GM12878 (cell line): Measurements from ENCODE around the gene GGA2. TPM values are rescaled to one million over a fixed set of nuclear protein-coding genes. Genes with fewer than 3 reads are reported as not detected.

Source experiments
- ATAC-seq: fragments of 200-7000 bp; cut with Tn5 transposase; 3 replicates; pipeline ENCODE4 v1.9.1; 2020; ENCODE audit warnings: mild to moderate bottlenecking, moderate library complexity
- BruUV-seq: library from RNA; stranded (reverse); fragments of 400-500 nt; replicated peaks from 2 replicates; lab custom pipeline; 2021; lab: Mats Ljungman, UMichigan
- CTCF ChIA-PET: fragments of 300-600 bp; sonication (Branson Sonifier 250); formaldehyde crosslinking; extraction: SDS; loops from one replicate; lab custom pipeline; 2021; ENCODE audit warnings: inconsistent platforms; lab: Yijun Ruan, JAX
- POLR2A ChIA-PET: fragments of 350-600 bp; formaldehyde crosslinking; extraction: SDS; loops from one replicate; lab custom pipeline; 2021; ENCODE audit warnings: inconsistent platforms; lab: Charles Lee
- RAD21 ChIA-PET: fragments of 300-600 bp; sonication (Branson Sonifier 250); formaldehyde crosslinking; loops from one replicate; lab custom pipeline; 2023; ENCODE audit warnings: antibody characterized with exemption; ENCODE audit not compliant: unreplicated experiment; lab: Charles Lee
- SMC1A ChIA-PET: fragments of 300-600 bp; sonication (Branson Sonifier 250); formaldehyde crosslinking; loops from one replicate; lab custom pipeline; 2023; ENCODE audit not compliant: unreplicated experiment, uncharacterized antibody; lab: Charles Lee
- DNase-seq: peaks from one replicate; pipeline ENCODE4 v3.0.0-alpha.2; 2011; ENCODE audit warnings: low read depth, low spot score
- FAIRE-seq: peaks from 3 replicates; lab custom pipeline; 2011; peaks lifted over from hg19 to GRCh38; lab: Jason Lieb, UNC
- H2AFZ ChIP-seq: 2 replicates; pipeline ENCODE4 v1.6.0; 2011; ENCODE audit warnings: low read depth, low read length, control low read depth; ENCODE audit not compliant: control insufficient read depth
- H3K27ac ChIP-seq: 2 replicates; pipeline ENCODE4 v1.5.1; 2011; ENCODE audit warnings: control low read depth; ENCODE audit not compliant: control insufficient read depth, insufficient read depth
- H3K27me3 ChIP-seq, 2 experiments: replicated peaks in 1 of 2; 2 replicates each; pipeline versions ENCODE4 v1.6.0 to v1.6.1; 2011; ENCODE audit warnings: low read length in 1 of 2; ENCODE audit not compliant: control insufficient read depth in 2 of 2, insufficient read depth in 2 of 2
- H3K36me3 ChIP-seq, 2 experiments: 2 replicates each; pipeline ENCODE4 v1.5.1; 2011; ENCODE audit warnings: low read length in 1 of 2; ENCODE audit not compliant: control insufficient read depth in 2 of 2, insufficient read depth in 2 of 2
- H3K4me1 ChIP-seq: 2 replicates; pipeline ENCODE4 v1.6.1; 2011; ENCODE audit warnings: mild to moderate bottlenecking, low read length, moderate library complexity, mixed read lengths; ENCODE audit not compliant: control insufficient read depth, insufficient read depth
- H3K4me2 ChIP-seq: 2 replicates; pipeline ENCODE4 v1.6.0; 2011; ENCODE audit warnings: control low read depth; ENCODE audit not compliant: control insufficient read depth, insufficient read depth
- H3K4me3 ChIP-seq: fragments of 200-600 bp; sonication (generic); 2 replicates; pipeline ENCODE4 v1.5.1; 2016
- H3K79me2 ChIP-seq: 2 replicates; pipeline ENCODE4 v1.6.0; 2011; ENCODE audit warnings: low read length; ENCODE audit not compliant: control insufficient read depth, insufficient read depth
- H3K9ac ChIP-seq: 2 replicates; pipeline ENCODE4 v1.8.0; 2011; ENCODE audit warnings: low read length, control low read depth, mixed read lengths; ENCODE audit not compliant: control insufficient read depth, insufficient read depth
- H3K9me3 ChIP-seq: replicated peaks from 3 replicates; pipeline ENCODE4 v1.5.1; 2011; ENCODE audit warnings: mild to moderate bottlenecking, low read length; ENCODE audit not compliant: control insufficient read depth, insufficient read depth
- H4K20me1 ChIP-seq: 2 replicates; pipeline ENCODE4 v1.6.0; 2011; ENCODE audit not compliant: control insufficient read depth, insufficient read depth
- BCL11A ChIP-seq: IDR thresholded peaks from 2 replicates; pipeline ENCODE4 v1.6.1; 2011; ENCODE audit warnings: low read depth, low read length
- CHD4 ChIP-seq: fragments of 200-600 bp; sonication (generic); IDR thresholded peaks from 2 replicates; pipeline ENCODE4 v1.6.1; 2016; ENCODE audit warnings: mild to moderate bottlenecking
- FOXM1 ChIP-seq: IDR thresholded peaks from 2 replicates; pipeline ENCODE4 v1.6.1; 2012; ENCODE audit warnings: low read depth, mild to moderate bottlenecking, inconsistent platforms, low read length, moderate library complexity
- IKZF1 ChIP-seq: fragments of 450-650 bp; conservative IDR thresholded peaks from 2 replicates; pipeline ENCODE4 v1.6.1; 2017; ENCODE audit warnings: antibody characterized with exemption, mild to moderate bottlenecking
- NFYA ChIP-seq: IDR thresholded peaks from 2 replicates; pipeline ENCODE4 v1.6.1; 2011; ENCODE audit warnings: low read depth, mild to moderate bottlenecking, low read length, improper control_type of control experiment, borderline replicate concordance
- NRF1 ChIP-seq: conservative IDR thresholded peaks from 2 replicates; pipeline ENCODE4 v1.6.1; 2011; ENCODE audit warnings: mild to moderate bottlenecking, low read depth, low read length, improper control_type of control experiment
- RBBP5 ChIP-seq: fragments of 200-600 bp; sonication (generic); conservative IDR thresholded peaks from 2 replicates; pipeline ENCODE4 v1.6.1; 2016
- SREBF2 ChIP-seq: IDR thresholded peaks from 2 replicates; pipeline ENCODE4 v1.6.1; 2012; ENCODE audit warnings: mild to moderate bottlenecking, low read length
- ZBED1 ChIP-seq: IDR thresholded peaks from 2 replicates; pipeline ENCODE4 v1.6.1; 2016; ENCODE audit warnings: borderline replicate concordance
- ZZZ3 ChIP-seq: IDR thresholded peaks from 2 replicates; pipeline ENCODE4 v1.6.1; 2011; ENCODE audit warnings: low read depth; ENCODE audit not compliant: control insufficient read depth, insufficient read length
- WGBS: methylation state at CpG from one replicate; pipeline ENCODE4 v1.1.6; 2016; ENCODE audit warnings: low lambda C conversion rate; ENCODE audit not compliant: insufficient replicate concordance, insufficient coverage; ENCODE audit errors: missing lambda C conversion rate; 5-methylcytosine and 5-hydroxymethylcytosine counted together
- in situ Hi-C: fragments of 300-500 bp; cut with MboI; formaldehyde crosslinking; loops from 9 replicates; pipeline ENCODE4 v1.14.3; 2018; ENCODE audit warnings: mixed read lengths
- intact Hi-C: fragments of 100-400 bp; cut with micrococcal nuclease; formaldehyde crosslinking; loops from one replicate; pipeline ENCODE4 v1.14.2; 2022; ENCODE audit not compliant: unreplicated experiment
- polyA plus RNA-seq, 11 experiments: library from polyadenylated mRNA; depleted of rRNA in 4 of 11; unstranded in 6 of 11; stranded (reverse) in 5 of 11; fragments of >200 nt; fragmentation: Nextera tagmentation in 4 of 11; fragmentation: Illumina TruSeq in 1 of 11; extraction: Ambion mirVana in 4 of 11; extraction: Trizol in 1 of 11; gene quantifications; 1 replicate in 1 of 11; 2 replicates in 10 of 11; pipeline versions ENCODE4 v1.2.1 to v1.2.3, GENCODE V29; 2011 to 2016; ENCODE audit warnings: inconsistent platforms in 2 of 11, missing spikeins in 2 of 11, low read depth in 1 of 11
- total RNA-seq, 4 experiments: library from RNA; depleted of rRNA in 3 of 4; stranded (reverse); fragments of >200 nt in 3 of 4; fragmentation: Illumina TruSeq in 1 of 4; extraction: Trizol in 1 of 4; gene quantifications; 2 replicates each; pipeline versions ENCODE4 v1.2.1 to v1.2.3, GENCODE V29; 2013 to 2021
- TF ChIP-seq, protein P1 (sequence below): fragments of 450-650 bp; IDR thresholded peaks from 2 replicates; pipeline ENCODE4 v1.6.1; 2014; ENCODE audit warnings: mild to moderate bottlenecking
- TF ChIP-seq, protein P2 (sequence below): fragments of 450-650 bp; IDR thresholded peaks from 2 replicates; pipeline ENCODE4 v1.6.1; 2017; ENCODE audit warnings: mild to moderate bottlenecking, low read depth, inconsistent platforms; ENCODE audit not compliant: poor library complexity, severe bottlenecking
- TF ChIP-seq, protein P3 (sequence below): fragments of 450-650 bp; IDR thresholded peaks from 2 replicates; pipeline ENCODE4 v1.6.1; 2018; ENCODE audit warnings: mild to moderate bottlenecking, low read depth, moderate library complexity; ENCODE audit not compliant: partially characterized antibody
- TF ChIP-seq, protein P4 (sequence below): IDR thresholded peaks from 2 replicates; pipeline ENCODE4 v1.6.1; 2011; ENCODE audit warnings: low read depth, low read length, improper control_type of control experiment, borderline replicate concordance
- TF ChIP-seq, protein P5 (sequence below): IDR thresholded peaks from 2 replicates; pipeline ENCODE4 v1.6.1; 2012; ENCODE audit warnings: mild to moderate bottlenecking, low read depth, low read length

Gene GGA2
- total and polyA plus RNA-seq, 10 of the 15 experiments (the other 5 are each of a cell fraction or from before 2014, with no cell fraction given) = 14.1 to 153 (median 86.6) TPM

DNA sequence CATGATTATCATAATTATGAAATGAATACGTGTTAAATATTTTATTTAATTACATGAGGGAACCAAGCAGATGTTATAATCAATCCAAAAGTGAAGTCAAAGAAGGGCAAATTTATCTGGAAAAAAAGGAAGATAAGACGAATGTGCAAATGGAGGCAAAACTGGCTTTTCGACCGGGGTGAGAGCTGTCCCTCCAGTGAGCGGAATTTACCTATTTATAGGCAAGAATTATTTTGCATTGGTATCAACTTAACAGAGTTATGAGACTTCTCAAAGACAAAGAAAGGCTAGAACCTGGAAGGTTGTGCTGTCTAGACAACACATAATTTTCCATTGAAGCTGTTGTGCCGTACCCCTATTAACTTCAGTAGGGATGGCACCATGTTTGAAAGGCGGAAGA is 1.4 kb upstream of the GGA2 start:
- Histone ChIP-seq H3K4me3 (no peak overlapping the region), H3K9me3 (no peaks in the 10 kb centered on the region), H3K9ac (no peak overlapping the region), H3K27me3 (no peaks in the 10 kb centered on the region), H3K4me1 (peaks cover 8% of the 10 kb centered on the region), H2AFZ (no peak overlapping the region), H3K4me2 (no peak overlapping the region), H3K79me2 (peaks cover 39% of the 10 kb centered on the region), H4K20me1 (peaks cover 7% of the 10 kb centered on the region; the same call in 1 of the 2 replicates), H3K36me3 (no peaks in the 10 kb centered on the region), H3K27ac (no peak overlapping the region)
- ChIA-PET CTCF (no interaction called here), POLR2A (no interaction called here), SMC1A (no interaction called here), RAD21 (no interaction called here)
- in situ Hi-C loops (no loop called here), intact Hi-C loops (no loop called here)
- DNase-seq = no peak
- no peak for ATAC-seq
- BruUV-seq = no TSS peak
- WGBS = 98% methylated on average over 7 of the region's 7 CpGs
- FAIRE-seq = no peak
- TF ChIP-seq SREBF2 (no peak), IKZF1 (no peak), ZBED1 (no peak), ZZZ3 (no peak), CHD4 (no peak), RBBP5 (no peak), NRF1 (no peak), NFYA (no peak), BCL11A (no peak), FOXM1 (no peak)
- TF ChIP-seq, protein P1, sequence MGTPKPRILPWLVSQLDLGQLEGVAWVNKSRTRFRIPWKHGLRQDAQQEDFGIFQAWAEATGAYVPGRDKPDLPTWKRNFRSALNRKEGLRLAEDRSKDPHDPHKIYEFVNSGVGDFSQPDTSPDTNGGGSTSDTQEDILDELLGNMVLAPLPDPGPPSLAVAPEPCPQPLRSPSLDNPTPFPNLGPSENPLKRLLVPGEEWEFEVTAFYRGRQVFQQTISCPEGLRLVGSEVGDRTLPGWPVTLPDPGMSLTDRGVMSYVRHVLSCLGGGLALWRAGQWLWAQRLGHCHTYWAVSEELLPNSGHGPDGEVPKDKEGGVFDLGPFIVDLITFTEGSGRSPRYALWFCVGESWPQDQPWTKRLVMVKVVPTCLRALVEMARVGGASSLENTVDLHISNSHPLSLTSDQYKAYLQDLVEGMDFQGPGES = no peak
- TF ChIP-seq, protein P2, sequence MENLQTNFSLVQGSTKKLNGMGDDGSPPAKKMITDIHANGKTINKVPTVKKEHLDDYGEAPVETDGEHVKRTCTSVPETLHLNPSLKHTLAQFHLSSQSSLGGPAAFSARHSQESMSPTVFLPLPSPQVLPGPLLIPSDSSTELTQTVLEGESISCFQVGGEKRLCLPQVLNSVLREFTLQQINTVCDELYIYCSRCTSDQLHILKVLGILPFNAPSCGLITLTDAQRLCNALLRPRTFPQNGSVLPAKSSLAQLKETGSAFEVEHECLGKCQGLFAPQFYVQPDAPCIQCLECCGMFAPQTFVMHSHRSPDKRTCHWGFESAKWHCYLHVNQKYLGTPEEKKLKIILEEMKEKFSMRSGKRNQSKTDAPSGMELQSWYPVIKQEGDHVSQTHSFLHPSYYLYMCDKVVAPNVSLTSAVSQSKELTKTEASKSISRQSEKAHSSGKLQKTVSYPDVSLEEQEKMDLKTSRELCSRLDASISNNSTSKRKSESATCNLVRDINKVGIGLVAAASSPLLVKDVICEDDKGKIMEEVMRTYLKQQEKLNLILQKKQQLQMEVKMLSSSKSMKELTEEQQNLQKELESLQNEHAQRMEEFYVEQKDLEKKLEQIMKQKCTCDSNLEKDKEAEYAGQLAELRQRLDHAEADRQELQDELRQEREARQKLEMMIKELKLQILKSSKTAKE = no peak
- TF ChIP-seq, protein P3, sequence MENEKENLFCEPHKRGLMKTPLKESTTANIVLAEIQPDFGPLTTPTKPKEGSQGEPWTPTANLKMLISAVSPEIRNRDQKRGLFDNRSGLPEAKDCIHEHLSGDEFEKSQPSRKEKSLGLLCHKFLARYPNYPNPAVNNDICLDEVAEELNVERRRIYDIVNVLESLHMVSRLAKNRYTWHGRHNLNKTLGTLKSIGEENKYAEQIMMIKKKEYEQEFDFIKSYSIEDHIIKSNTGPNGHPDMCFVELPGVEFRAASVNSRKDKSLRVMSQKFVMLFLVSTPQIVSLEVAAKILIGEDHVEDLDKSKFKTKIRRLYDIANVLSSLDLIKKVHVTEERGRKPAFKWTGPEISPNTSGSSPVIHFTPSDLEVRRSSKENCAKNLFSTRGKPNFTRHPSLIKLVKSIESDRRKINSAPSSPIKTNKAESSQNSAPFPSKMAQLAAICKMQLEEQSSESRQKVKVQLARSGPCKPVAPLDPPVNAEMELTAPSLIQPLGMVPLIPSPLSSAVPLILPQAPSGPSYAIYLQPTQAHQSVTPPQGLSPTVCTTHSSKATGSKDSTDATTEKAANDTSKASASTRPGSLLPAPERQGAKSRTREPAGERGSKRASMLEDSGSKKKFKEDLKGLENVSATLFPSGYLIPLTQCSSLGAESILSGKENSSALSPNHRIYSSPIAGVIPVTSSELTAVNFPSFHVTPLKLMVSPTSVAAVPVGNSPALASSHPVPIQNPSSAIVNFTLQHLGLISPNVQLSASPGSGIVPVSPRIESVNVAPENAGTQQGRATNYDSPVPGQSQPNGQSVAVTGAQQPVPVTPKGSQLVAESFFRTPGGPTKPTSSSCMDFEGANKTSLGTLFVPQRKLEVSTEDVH = no peak
- TF ChIP-seq, protein P4, sequence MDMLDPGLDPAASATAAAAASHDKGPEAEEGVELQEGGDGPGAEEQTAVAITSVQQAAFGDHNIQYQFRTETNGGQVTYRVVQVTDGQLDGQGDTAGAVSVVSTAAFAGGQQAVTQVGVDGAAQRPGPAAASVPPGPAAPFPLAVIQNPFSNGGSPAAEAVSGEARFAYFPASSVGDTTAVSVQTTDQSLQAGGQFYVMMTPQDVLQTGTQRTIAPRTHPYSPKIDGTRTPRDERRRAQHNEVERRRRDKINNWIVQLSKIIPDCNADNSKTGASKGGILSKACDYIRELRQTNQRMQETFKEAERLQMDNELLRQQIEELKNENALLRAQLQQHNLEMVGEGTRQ = no peak
- TF ChIP-seq, protein P5, sequence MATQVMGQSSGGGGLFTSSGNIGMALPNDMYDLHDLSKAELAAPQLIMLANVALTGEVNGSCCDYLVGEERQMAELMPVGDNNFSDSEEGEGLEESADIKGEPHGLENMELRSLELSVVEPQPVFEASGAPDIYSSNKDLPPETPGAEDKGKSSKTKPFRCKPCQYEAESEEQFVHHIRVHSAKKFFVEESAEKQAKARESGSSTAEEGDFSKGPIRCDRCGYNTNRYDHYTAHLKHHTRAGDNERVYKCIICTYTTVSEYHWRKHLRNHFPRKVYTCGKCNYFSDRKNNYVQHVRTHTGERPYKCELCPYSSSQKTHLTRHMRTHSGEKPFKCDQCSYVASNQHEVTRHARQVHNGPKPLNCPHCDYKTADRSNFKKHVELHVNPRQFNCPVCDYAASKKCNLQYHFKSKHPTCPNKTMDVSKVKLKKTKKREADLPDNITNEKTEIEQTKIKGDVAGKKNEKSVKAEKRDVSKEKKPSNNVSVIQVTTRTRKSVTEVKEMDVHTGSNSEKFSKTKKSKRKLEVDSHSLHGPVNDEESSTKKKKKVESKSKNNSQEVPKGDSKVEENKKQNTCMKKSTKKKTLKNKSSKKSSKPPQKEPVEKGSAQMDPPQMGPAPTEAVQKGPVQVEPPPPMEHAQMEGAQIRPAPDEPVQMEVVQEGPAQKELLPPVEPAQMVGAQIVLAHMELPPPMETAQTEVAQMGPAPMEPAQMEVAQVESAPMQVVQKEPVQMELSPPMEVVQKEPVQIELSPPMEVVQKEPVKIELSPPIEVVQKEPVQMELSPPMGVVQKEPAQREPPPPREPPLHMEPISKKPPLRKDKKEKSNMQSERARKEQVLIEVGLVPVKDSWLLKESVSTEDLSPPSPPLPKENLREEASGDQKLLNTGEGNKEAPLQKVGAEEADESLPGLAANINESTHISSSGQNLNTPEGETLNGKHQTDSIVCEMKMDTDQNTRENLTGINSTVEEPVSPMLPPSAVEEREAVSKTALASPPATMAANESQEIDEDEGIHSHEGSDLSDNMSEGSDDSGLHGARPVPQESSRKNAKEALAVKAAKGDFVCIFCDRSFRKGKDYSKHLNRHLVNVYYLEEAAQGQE = no peak
